Activated CD8-positive, alpha-beta T cell treated with anti-CD3 and anti-CD28 coated beads, Interleukin-2, amount 10 ng/mL, durations not matched to agents 7 days and 5 days (primary cell): ENCODE measurements around the gene TNRC6A. TPM values are rescaled to one million over a fixed set of nuclear protein-coding genes. Genes with fewer than 3 reads are reported as not detected.
"Not testable (repeated sequence)": the region's sequence is repeated elsewhere in the genome, so short reads cannot be mapped to it uniquely, and the experiment has no call there.

Experiments
- ATAC-seq: fragments of 150-1000 bp; cut with Tn5 transposase; one replicate; pipeline ENCODE4 v1.10.0; 2021; ENCODE audit warnings: moderate library complexity
- CTCF ChIA-PET: fragments of 350-600 bp; sonication (Branson Sonifier 250); formaldehyde crosslinking; loops from one replicate; lab custom pipeline; 2021; ENCODE audit warnings: antibody characterized with exemption; lab: Charles Lee
- POLR2A ChIA-PET: fragments of 350-600 bp; sonication (Branson Sonifier 250); formaldehyde crosslinking; loops from one replicate; lab custom pipeline; 2021; ENCODE audit warnings: antibody characterized with exemption; lab: Charles Lee
- DNase-seq: peaks from one replicate; pipeline ENCODE4 v3.0.0-alpha.2; 2020
- H3K27ac Mint-ChIP-seq: one replicate; pipeline ENCODE4 v1.8.0; 2021; ENCODE audit warnings: mild to moderate bottlenecking, mixed read lengths
- H3K27me3 Mint-ChIP-seq: one replicate; pipeline ENCODE4 v1.8.0; 2021; ENCODE audit warnings: low read depth, mixed read lengths
- H3K36me3 Mint-ChIP-seq: one replicate; pipeline ENCODE4 v1.8.0; 2021; ENCODE audit warnings: low read depth, mixed read lengths
- H3K4me1 Mint-ChIP-seq: one replicate; pipeline ENCODE4 v1.8.0; 2021; ENCODE audit warnings: low read depth, mixed read lengths
- H3K4me3 Mint-ChIP-seq: one replicate; pipeline ENCODE4 v1.8.0; 2021; ENCODE audit warnings: mild to moderate bottlenecking, mixed read lengths
- H3K9me3 Mint-ChIP-seq: one replicate; pipeline ENCODE4 v1.8.0; 2022; ENCODE audit warnings: mixed read lengths; ENCODE audit not compliant: insufficient read depth
- total RNA-seq, 2 experiments: library from RNA; stranded (reverse); gene quantifications; one replicate each; pipeline ENCODE4 v1.2.3, GENCODE V29; 2021

The TNRC6A gene
- total RNA-seq, 2 experiments from 2014 or later = 28.8 to 28.9 TPM

- ATAC-seq (no peak), DNase-seq (no peak)
- no peaks in the 10 kb centered on the region for H3K36me3 Mint-ChIP-seq
- H3K27ac Mint-ChIP-seq = no peak overlapping the region
- POLR2A ChIA-PET = no interaction called here
- CTCF ChIA-PET = no interaction called here
- H3K4me3 Mint-ChIP-seq = no peak overlapping the region
- H3K4me1 Mint-ChIP-seq = peaks cover 4% of the 10 kb centered on the region
- H3K9me3 Mint-ChIP-seq = no peaks in the 10 kb centered on the region
- H3K27me3 Mint-ChIP-seq = no peaks in the 10 kb centered on the region
Observed at GRCh38 chr16:24852281-24852721, 122.8 kb downstream of the TNRC6A start.

GRCh38 chr16:24853169-24853824, 123.8 kb downstream of the TNRC6A start:
- ATAC-seq (no peak), DNase-seq (no peak)
- ChIA-PET CTCF (no interaction called here), POLR2A (no interaction called here)
- H3K27ac Mint-ChIP-seq = no peak overlapping the region
- H3K9me3 Mint-ChIP-seq = no peaks in the 10 kb centered on the region
- peaks cover 4% of the 10 kb centered on the region for H3K4me1 Mint-ChIP-seq
- no peaks in the 10 kb centered on the region for H3K36me3 Mint-ChIP-seq
- H3K27me3 Mint-ChIP-seq = no peaks in the 10 kb centered on the region
- no peak overlapping the region for H3K4me3 Mint-ChIP-seq

- Mint-ChIP-seq H3K9me3 (no peaks in the 10 kb centered on the region), H3K27me3 (no peaks in the 10 kb centered on the region), H3K27ac (no peak overlapping the region), H3K4me3 (no peak overlapping the region), H3K4me1 (peaks cover 4% of the 10 kb centered on the region), H3K36me3 (no peaks in the 10 kb centered on the region)
- DNase-seq = no peak
- CTCF ChIA-PET = no interaction called here
- no peak for ATAC-seq
- POLR2A ChIA-PET = no interaction called here
Observed at GRCh38 chr16:24853830-24854229, 124.4 kb downstream of the TNRC6A start.

- Mint-ChIP-seq H3K27ac (no peak overlapping the region), H3K4me3 (no peak overlapping the region)
Observed at GRCh38 chr16:24854607-24855171, 125.2 kb downstream of the TNRC6A start.

GRCh38 chr16:24855678-24856077, 126.2 kb downstream of the TNRC6A start:
- H3K27ac Mint-ChIP-seq = no peak overlapping the region
- no peak overlapping the region for H3K4me3 Mint-ChIP-seq
- DNase-seq = no peak
- H3K36me3 Mint-ChIP-seq = no peaks in the 10 kb centered on the region
- ChIA-PET CTCF (no interaction called here), POLR2A (no interaction called here)
- H3K9me3 Mint-ChIP-seq = no peaks in the 10 kb centered on the region
- H3K27me3 Mint-ChIP-seq = no peaks in the 10 kb centered on the region
- H3K4me1 Mint-ChIP-seq = peaks cover 2% of the 10 kb centered on the region
- no peak for ATAC-seq

More at GRCh38 chr16:24854607-24855171, 125.2 kb downstream of the TNRC6A start:
- no peaks in the 10 kb centered on the region for H3K27me3 Mint-ChIP-seq
- no peaks in the 10 kb centered on the region for H3K36me3 Mint-ChIP-seq
- DNase-seq (no peak), ATAC-seq (no peak)
- ChIA-PET CTCF (no interaction called here), POLR2A (no interaction called here)
- H3K9me3 Mint-ChIP-seq = no peaks in the 10 kb centered on the region
- peaks cover 4% of the 10 kb centered on the region for H3K4me1 Mint-ChIP-seq

GRCh38 chr16:24856871-24857270, 127.4 kb downstream of the TNRC6A start:
- H3K9me3 Mint-ChIP-seq, H3K27ac Mint-ChIP-seq, DNase-seq, POLR2A ChIA-PET, H3K27me3 Mint-ChIP-seq, H3K4me3 Mint-ChIP-seq, H3K4me1 Mint-ChIP-seq, CTCF ChIA-PET, ATAC-seq, H3K36me3 Mint-ChIP-seq: not testable (repeated sequence)

- ChIA-PET POLR2A (interaction anchor here (0.7 kb wide), 1 partner anchor 248 kb away, joined by 3 read pairs; no protein-coding TSS in a partner anchor), CTCF (no interaction called here)
- no peaks in the 10 kb centered on the region for H3K4me1 Mint-ChIP-seq
- no peaks in the 10 kb centered on the region for H3K36me3 Mint-ChIP-seq
- H3K27ac Mint-ChIP-seq = no peak overlapping the region
- ATAC-seq (peak; percentile 36), DNase-seq (peak; percentile 70)
- H3K4me3 Mint-ChIP-seq = no peak overlapping the region
- no peaks in the 10 kb centered on the region for H3K9me3 Mint-ChIP-seq
- H3K27me3 Mint-ChIP-seq = no peaks in the 10 kb centered on the region
Observed at GRCh38 chr16:24858219-24859041, 129.0 kb downstream of the TNRC6A start.

- H3K4me1 Mint-ChIP-seq = no peaks in the 10 kb centered on the region
- CTCF ChIA-PET = no interaction called here
- no peak for ATAC-seq
- no peak overlapping the region for H3K27ac Mint-ChIP-seq
- H3K4me3 Mint-ChIP-seq = no peak overlapping the region
- POLR2A ChIA-PET = no interaction called here
- H3K36me3 Mint-ChIP-seq = no peaks in the 10 kb centered on the region
- peaks cover 6% of the 10 kb centered on the region for H3K9me3 Mint-ChIP-seq
- no peaks in the 10 kb centered on the region for H3K27me3 Mint-ChIP-seq
- DNase-seq = no peak
Observed at GRCh38 chr16:24861461-24861860, 132.0 kb downstream of the TNRC6A start.

GRCh38 chr16:24863582-24864437, 134.4 kb downstream of the TNRC6A start:
- H3K27ac Mint-ChIP-seq = no peak overlapping the region
- POLR2A ChIA-PET = no interaction called here
- no peaks in the 10 kb centered on the region for H3K36me3 Mint-ChIP-seq

GRCh38 chr16:24869033-24869432, 139.6 kb downstream of the TNRC6A start:
- ChIA-PET POLR2A (no interaction called here), CTCF (no interaction called here)
- Mint-ChIP-seq H3K27ac (no peak overlapping the region), H3K4me1 (no peaks in the 10 kb centered on the region), H3K36me3 (no peaks in the 10 kb centered on the region), H3K27me3 (no peaks in the 10 kb centered on the region), H3K4me3 (no peak overlapping the region), H3K9me3 (peaks cover 5% of the 10 kb centered on the region)
- DNase-seq (no peak), ATAC-seq (no peak)

More at GRCh38 chr16:24863582-24864437, 134.4 kb downstream of the TNRC6A start:
- Mint-ChIP-seq H3K4me1 (no peaks in the 10 kb centered on the region), H3K9me3 (peaks cover 6% of the 10 kb centered on the region), H3K4me3 (no peak overlapping the region), H3K27me3 (no peaks in the 10 kb centered on the region)
- DNase-seq (no peak), ATAC-seq (no peak)
- CTCF ChIA-PET = no interaction called here

- Mint-ChIP-seq H3K27me3 (no peaks in the 10 kb centered on the region), H3K4me1 (no peaks in the 10 kb centered on the region), H3K4me3 (no peak overlapping the region), H3K27ac (no peak overlapping the region), H3K9me3 (no peaks in the 10 kb centered on the region), H3K36me3 (no peaks in the 10 kb centered on the region)
- POLR2A ChIA-PET = interaction anchor here (0.5 kb wide), 1 partner anchor 1178 kb away, joined by 3 read pairs; no protein-coding TSS in a partner anchor
- CTCF ChIA-PET = no interaction called here
- DNase-seq (no peak), ATAC-seq (no peak)
Observed at GRCh38 chr16:24871891-24872290, 142.4 kb downstream of the TNRC6A start.
